NCI-H187 treated with DMSO at 0.1 percent for 48 hours (cell line): ENCODE measurements around the gene IQCF2.
"Not testable (repeated sequence)": the region's sequence is repeated elsewhere in the genome, so short reads cannot be mapped to it uniquely, and the experiment has no call there.

Source experiments
- DNase-seq: peaks from one replicate; lab custom pipeline; 2025; lab: John Stamatoyannopoulos, UW

IQCF2 gene

DNA sequence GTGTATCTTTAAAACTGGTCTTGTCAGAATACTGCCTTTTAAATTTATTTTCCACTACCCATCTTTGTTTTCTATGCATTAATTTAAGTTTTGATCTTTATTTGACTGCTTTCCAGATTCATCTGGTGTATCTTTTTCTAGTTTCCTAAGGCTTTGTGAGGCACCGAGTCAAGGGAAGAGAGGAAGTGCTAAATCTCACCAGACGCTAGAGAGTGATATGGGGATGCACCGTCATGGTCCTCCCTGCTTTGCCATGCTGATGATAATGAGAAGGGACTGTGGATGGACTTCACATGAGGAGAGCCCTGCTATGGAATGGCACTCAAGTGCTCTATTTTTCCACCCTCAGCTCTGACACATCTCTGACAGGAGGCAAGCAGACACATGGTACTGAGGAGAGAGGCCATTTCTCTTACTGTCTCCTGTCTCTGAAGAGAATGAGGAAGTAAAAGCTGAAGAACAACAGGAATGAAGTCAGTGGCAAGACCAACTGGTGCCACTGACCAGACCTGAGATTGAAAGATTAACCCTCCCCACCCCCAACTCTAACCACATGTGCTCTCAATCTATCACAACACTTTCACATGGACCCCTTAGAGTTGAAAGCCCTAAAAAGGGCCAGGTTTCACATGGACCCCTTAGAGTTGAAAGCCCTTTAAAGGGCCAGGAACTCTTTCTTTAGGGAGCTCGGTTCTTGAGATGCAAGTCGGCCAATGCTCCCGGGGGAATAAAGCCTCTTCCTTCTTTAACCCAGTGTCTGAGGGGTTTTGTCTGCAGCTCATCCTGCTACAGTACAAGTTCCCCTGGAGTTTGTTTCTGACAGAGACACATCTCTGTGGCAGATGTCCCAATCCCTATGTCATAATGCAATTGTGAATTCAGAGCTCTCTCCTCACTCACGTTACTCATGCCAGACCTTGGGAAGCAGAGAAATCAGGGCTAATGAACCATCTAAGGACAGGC, at the start of gene IQCF2:
TSS of gene IQCF2 (plus strand) at position 913 of the 963 bp plus-strand sequence. CDS start 52 bp downstream, outside the sequence.
- no peak for DNase-seq

- DNase-seq, result no peak
Measured at GRCh38 chr3:51813539-51813938, 47.9 kb upstream of the IQCF2 start.

- no peak for DNase-seq
Measured at GRCh38 chr3:51814034-51814433, 47.4 kb upstream of the IQCF2 start.

DNA sequence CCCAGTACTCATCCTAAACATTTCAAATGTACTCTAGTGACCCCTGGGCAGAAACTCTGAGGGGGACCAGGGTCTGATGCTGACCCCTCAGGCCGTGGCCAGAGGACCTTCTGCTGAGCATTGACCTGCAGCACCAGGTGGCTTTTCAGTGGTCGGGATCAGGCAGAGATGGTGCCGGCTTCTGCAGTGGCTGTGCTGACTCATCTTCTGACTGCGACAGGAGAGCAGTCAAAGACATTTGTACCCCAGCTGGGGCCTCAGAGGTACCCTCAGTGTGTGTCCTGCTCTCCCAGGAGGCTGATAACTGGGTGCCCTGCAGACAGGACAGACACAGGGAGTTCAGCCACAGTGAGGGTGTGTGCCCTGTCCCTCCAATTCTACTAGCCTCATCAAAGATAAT, 45.8 kb upstream of the IQCF2 start:
- no peak for DNase-seq

DNA sequence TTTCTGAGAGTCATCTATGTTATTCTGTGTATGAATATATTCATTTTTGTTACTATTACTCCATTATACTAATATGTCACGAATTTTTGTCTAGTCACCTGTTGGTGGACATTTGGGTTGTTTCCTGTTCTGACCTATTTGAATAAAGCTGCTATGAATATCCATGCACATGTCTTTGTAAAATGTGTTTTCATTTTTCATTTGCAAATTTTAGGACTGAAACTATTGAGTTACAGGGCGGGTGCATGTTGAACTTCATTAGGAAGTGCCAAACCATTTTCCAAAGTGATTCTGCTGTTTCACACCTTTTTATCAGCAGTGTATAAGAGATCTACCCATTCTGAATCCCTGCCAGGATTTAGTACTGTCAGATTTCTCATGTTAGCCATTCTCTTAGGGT, 44.7 kb upstream of the IQCF2 start:
- no peak for DNase-seq

DNA sequence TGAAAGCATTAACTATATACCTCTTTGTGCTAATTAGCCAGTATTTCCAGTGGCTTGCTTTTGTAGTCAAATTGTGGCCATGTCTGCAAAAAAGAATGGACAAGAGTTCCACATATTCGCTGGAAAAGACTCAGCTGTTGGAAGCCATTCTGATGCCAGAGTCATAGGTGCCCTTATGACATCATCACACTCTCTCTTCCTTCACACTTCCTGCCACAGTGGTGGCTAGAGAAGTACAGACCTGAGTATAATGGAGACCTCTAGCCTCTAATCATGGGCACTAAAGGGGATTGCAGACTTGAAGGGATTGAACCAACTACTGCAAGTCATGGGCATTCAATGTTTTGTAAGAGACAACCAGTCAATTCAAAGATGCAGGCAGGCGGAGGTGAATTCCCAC, 44.0 kb upstream of the IQCF2 start:
- DNase-seq, result no peak

GRCh38 chr3:51819151-51819550, 42.3 kb upstream of the IQCF2 start:
- no peak for DNase-seq

DNA sequence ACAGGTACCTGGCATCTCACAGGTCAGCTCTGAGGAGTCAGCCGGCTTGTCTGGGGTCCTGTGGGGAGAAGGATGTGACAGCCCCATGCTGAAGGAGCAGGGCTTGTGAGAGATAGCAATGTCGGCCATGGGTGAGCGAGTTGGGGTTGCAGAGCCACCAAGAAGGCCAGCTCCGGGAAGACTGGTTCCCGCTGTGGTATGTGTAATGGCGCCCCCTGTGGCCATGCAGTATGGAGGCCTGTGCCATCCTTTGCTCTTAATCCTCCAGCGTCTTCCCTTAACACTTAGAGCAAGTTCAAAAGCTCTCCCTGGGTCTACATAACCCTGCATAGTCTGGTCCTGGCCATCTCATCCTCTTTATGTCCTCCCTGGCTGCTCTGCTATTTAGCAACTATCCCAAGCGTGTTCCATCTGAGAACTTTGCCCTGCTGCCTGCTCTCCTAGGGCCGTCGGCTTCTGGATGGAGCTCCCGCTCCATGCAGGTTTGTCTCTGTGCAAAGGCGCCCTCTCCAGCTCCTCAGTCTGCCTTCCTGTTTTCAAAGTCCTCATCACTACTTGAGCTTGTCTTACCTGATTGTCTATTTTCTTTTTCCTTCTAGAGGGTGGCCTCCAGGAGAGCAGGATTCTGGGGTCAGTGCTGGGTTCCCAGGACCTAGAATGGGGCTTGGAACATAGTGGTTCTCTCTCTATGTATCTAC, 41.6 kb upstream of the IQCF2 start:
- no peak for DNase-seq

- no peak for DNase-seq
Measured at GRCh38 chr3:51828297-51828696, 33.1 kb upstream of the IQCF2 start.

- DNase-seq, result no peak
Measured at GRCh38 chr3:51830345-51830744, 31.1 kb upstream of the IQCF2 start.

GRCh38 chr3:51830836-51831385, 30.5 kb upstream of the IQCF2 start:
- no peak for DNase-seq

DNA sequence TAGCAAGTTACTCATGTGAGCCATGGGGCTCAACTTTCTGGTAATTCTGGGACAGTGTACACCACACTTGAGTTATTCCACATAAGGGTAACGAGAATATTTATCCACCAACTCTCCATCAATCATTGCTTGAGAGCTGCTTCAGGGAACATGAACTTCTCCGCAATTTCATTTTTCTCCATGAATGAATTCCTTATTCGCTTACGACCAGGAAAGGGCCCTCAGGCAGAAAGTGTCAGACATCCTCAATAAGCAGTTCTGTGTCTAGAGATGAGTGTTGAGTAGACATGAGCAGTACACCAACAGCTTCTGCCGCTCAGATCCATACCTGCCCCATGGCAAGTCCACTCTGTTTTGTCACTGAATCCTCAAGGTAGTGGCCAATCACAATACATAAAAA, 24.8 kb upstream of the IQCF2 start:
- DNase-seq, result no peak

DNA sequence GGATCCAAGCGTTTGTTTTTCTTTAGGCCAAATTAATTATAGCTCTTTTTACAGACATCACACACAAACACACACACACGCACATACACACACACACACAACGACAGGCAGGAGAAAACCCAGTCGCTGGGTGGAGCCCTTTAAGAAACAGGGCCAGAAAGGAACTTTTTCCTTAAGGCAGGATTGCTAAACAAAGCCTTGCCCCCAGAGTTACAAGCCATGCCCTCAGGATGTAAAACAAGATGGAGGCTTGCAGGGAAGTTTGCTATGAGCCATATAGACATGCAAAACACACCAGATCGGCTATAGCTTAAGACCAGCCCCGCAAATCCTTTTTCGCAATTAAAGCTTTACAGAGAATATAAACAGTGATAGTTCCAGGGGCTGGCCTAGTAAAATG, 16.3 kb upstream of the IQCF2 start:
- DNase-seq, result no peak

GRCh38 chr3:51855411-51855810, 6.0 kb upstream of the IQCF2 start:
- DNase-seq, result not testable (repeated sequence)

DNA sequence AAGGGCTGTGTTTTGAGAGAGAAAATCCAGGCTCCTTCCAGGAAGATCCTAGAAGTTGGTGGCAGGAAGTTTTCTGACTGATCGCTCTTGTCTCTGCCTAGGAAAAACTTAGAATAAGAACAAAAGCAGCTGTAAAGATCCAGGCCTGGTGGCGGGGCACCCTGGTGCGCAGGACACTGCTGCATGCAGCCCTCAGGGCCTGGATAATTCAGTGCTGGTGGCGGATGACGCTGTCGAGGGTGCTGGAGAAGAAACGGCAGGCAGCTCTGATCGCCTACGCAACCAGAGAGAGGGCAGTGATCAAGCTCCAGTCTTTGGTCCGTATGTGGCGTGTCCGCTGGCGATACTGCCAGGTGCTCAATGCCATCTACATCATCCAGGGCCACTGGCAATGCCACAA, 1.5 kb downstream of the IQCF2 start:
- DNase-seq, result no peak

- not testable (repeated sequence) for DNase-seq
Measured at GRCh38 chr3:51868896-51869295, 7.5 kb downstream of the IQCF2 start.

DNA sequence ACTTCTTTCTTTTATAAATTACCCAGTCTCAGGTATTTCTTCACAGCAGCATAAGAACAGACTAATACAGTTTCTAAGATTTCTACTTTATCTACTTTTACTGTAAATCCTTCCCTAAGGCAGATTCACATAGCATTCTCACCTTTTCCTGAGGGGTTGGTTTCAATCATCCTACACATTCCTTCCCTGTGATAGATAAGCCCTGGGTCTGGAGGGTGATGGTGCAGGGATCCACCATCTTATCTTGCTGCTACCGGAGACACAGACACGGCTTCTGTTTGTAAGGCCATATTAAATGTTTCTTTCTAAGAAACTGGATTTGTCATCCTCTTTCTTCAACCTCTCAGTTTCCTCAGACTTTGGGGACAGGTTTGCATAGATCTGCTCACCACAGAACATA, 7.9 kb downstream of the IQCF2 start:
- DNase-seq, result no peak

DNA sequence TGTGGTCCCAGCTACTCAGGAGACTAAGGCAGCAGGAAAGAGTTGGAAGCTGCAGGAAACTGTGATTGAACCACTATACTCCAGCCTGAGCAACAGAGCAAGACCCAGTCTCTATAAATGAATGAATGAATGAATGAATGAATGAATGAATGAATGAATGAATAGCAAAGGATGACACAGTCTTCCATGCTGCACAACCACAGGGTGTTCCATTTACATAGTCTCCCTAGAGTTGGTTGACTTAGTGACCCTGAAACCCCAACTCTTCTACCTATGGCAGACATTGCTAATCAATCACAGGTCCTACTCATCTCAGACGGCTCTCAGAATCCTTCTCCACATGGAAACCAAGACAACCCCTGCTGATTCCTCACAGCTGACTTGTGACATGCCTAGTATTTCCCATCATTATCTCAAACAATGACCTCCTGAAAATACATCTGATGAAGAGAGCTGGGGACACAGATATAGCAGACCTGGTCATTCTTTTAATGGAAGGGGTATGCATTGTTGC, 11.9 kb downstream of the IQCF2 start:
- DNase-seq, result no peak

- no peak for DNase-seq
Measured at GRCh38 chr3:51873876-51874275, 12.5 kb downstream of the IQCF2 start.

GRCh38 chr3:51874411-51874810, 13.0 kb downstream of the IQCF2 start:
- DNase-seq, result no peak

GRCh38 chr3:51874889-51875288, 13.5 kb downstream of the IQCF2 start:
- no peak for DNase-seq

DNA sequence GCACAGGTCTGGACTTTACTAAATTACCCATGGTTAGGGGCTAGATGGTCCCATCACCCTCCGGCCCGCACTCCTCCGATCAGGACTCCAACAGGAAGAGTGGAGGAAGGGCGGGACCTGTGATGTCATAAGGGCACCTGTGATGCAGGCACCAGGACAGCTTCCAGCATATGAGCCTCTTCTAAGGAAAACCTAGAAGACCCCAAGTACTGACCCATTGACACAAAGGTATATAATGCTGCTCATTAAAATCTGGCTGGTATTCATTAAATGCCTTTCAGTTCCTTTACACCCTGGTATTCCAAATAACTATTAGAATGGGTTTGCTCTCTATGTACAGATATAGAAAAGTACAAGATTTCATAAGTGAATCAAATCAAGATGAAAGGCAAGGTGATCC, 14.1 kb downstream of the IQCF2 start, which contains the start of gene IQCF5:
TSS of gene IQCF5 (minus strand) at position 101 of the 400 bp plus-strand sequence. CDS start at position 31, 70 bp downstream.
- no peak for DNase-seq

DNA sequence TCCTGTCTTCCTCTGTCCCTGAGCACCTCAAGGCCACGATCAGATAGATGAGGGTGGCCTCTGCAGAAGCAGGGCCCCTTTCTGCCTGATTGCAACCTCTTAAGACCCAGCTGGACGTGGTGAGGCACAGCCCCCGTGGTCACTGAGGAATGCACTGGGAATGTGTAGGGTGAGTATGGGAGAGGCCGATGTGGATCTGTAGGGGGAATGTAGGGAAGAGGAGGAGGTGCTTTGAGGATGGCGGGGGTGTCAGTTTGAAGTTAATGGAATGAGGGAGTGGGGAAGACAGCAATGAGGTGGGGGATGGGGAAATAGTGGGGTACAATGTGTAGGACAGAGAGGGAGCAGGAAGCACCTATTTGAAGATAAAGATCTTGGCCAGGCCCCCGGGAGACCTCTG, 14.8 kb downstream of the IQCF2 start:
- DNase-seq, result no peak
